ENCODE results near the gene SLC25A12.

Gene SLC25A12

GRCh38 chr2:171864357-171864985 is 29.6 kb downstream of the SLC25A12 start:
- Histone ChIP-seq H2BK120ac (ENCODE audit: low read depth, low read length) (no peak overlapping the region), H3K36me3 (replicated peaks in 1 of 2; ENCODE audit: control insufficient read depth in 2 of 2, insufficient read depth in 2 of 2, low read length in 2 of 2) (peaks cover 0 to 8% of the 10 kb centered on the region in 2 donors), H3K18ac (ENCODE audit: low read length) (no peak overlapping the region), H3K4me2 (ENCODE audit: insufficient read depth, low read length, poor library complexity, severe bottlenecking) (no peak overlapping the region), H2AFZ (ENCODE audit: low read length) (no peak overlapping the region), H3K9ac (ENCODE audit: low read depth, low read length, poor library complexity) (no peak overlapping the region), H3K23ac (ENCODE audit: low read depth, low read length, poor library complexity) (no peak overlapping the region), H4K91ac (ENCODE audit: low read depth, low read length, poor library complexity) (no peak overlapping the region), H3K4me1 (ENCODE audit: control insufficient read depth in 2 of 2, insufficient read depth in 1 of 2, low read depth in 1 of 2, low read length in 2 of 2) (peaks cover 0 to 3% of the 10 kb centered on the region in 2 donors), H3K79me1 (ENCODE audit: low read depth, low read length) (no peaks in the 10 kb centered on the region), H3K9me3 (replicated peaks in 1 of 2; ENCODE audit: control insufficient read depth in 2 of 2, insufficient read depth in 1 of 2, low read depth in 1 of 2, low read length in 2 of 2) (peaks cover 1 to 12% of the 10 kb centered on the region in 2 donors), H2BK5ac (ENCODE audit: low read length) (no peak overlapping the region), H4K8ac (ENCODE audit: low read depth, low read length) (no peak overlapping the region), H2BK12ac (ENCODE audit: low read length) (peak overlapping the region; percentile 6), H3K27ac (replicated peaks; ENCODE audit: low read length) (no peak overlapping the region), H3K4me3 (ENCODE audit: low read length in 2 of 2) (no peak overlapping the region), H3K27me3 (ENCODE audit: control insufficient read depth in 3 of 3, insufficient read depth in 3 of 3, low read depth in 1 of 3, low read length in 3 of 3) (no peaks in the 10 kb centered on the region), H3K14ac (ENCODE audit: low read length) (no peak overlapping the region), H2BK15ac (ENCODE audit: low read length) (no peak overlapping the region), H3K4ac (ENCODE audit: low read length) (no peak overlapping the region), H2AK5ac (ENCODE audit: low read depth, low read length) (no peak overlapping the region)
- WGBS, 2 donors (ENCODE audit: extremely low coverage in 2 of 2, insufficient read length in 2 of 2, insufficient replicate concordance in 1 of 2) = no CpG with 5 or more reads among the region's 5 CpGs
- no peak for DNase-seq (ENCODE audit: low spot score)

- Histone ChIP-seq H3K9ac (ENCODE audit: low read depth, low read length, poor library complexity) (no peak overlapping the region), H3K79me1 (ENCODE audit: low read depth, low read length) (no peaks in the 10 kb centered on the region), H4K8ac (ENCODE audit: low read depth, low read length) (peak overlapping the region; percentile 65), H3K23ac (ENCODE audit: low read depth, low read length, poor library complexity) (no peak overlapping the region), H3K4me1 (ENCODE audit: control insufficient read depth in 2 of 2, insufficient read depth in 1 of 2, low read depth in 1 of 2, low read length in 2 of 2) (peaks cover 0 to 3% of the 10 kb centered on the region in 2 donors), H2BK120ac (ENCODE audit: low read depth, low read length) (no peak overlapping the region), H2AK5ac (ENCODE audit: low read depth, low read length) (no peak overlapping the region), H3K4me2 (ENCODE audit: insufficient read depth, low read length, poor library complexity, severe bottlenecking) (no peak overlapping the region), H2BK15ac (ENCODE audit: low read length) (no peak overlapping the region), H3K36me3 (replicated peaks in 1 of 2; ENCODE audit: control insufficient read depth in 2 of 2, insufficient read depth in 2 of 2, low read length in 2 of 2) (peaks cover 0 to under 1% of the 10 kb centered on the region in 2 donors), H3K18ac (ENCODE audit: low read length) (no peak overlapping the region), H3K4me3 (ENCODE audit: low read length in 2 of 2) (no peak overlapping the region), H3K4ac (ENCODE audit: low read length) (no peak overlapping the region), H3K9me3 (replicated peaks in 1 of 2; ENCODE audit: control insufficient read depth in 2 of 2, insufficient read depth in 1 of 2, low read depth in 1 of 2, low read length in 2 of 2) (peaks cover 0 to under 1% of the 10 kb centered on the region in 2 donors), H2BK5ac (ENCODE audit: low read length) (no peak overlapping the region), H3K27ac (replicated peaks; ENCODE audit: low read length) (no peak overlapping the region), H4K91ac (ENCODE audit: low read depth, low read length, poor library complexity) (no peak overlapping the region), H2BK12ac (ENCODE audit: low read length) (no peak overlapping the region), H2AFZ (ENCODE audit: low read length) (no peak overlapping the region), H3K14ac (ENCODE audit: low read length) (no peak overlapping the region), H3K27me3 (ENCODE audit: control insufficient read depth in 3 of 3, insufficient read depth in 3 of 3, low read depth in 1 of 3, low read length in 3 of 3) (no peaks in the 10 kb centered on the region)
- no peak for DNase-seq (ENCODE audit: low spot score)
- no CpG with 5 or more reads among the region's 3 CpGs for WGBS, 2 donors (ENCODE audit: extremely low coverage in 2 of 2, insufficient read length in 2 of 2, insufficient replicate concordance in 1 of 2)
Measured at GRCh38 chr2:171862501-171862900, 31.5 kb downstream of the SLC25A12 start.

- Histone ChIP-seq H2AFZ (ENCODE audit: low read length) (no peak overlapping the region), H3K4me1 (ENCODE audit: control insufficient read depth in 2 of 2, insufficient read depth in 1 of 2, low read depth in 1 of 2, low read length in 2 of 2) (no peaks in the 10 kb centered on the region), H2BK120ac (ENCODE audit: low read depth, low read length) (no peak overlapping the region), H3K18ac (ENCODE audit: low read length) (no peak overlapping the region), H3K79me1 (ENCODE audit: low read depth, low read length) (no peaks in the 10 kb centered on the region), H3K36me3 (replicated peaks in 1 of 2; ENCODE audit: control insufficient read depth in 2 of 2, insufficient read depth in 2 of 2, low read length in 2 of 2) (peaks cover 0 to 11% of the 10 kb centered on the region in 2 donors), H3K27me3 (ENCODE audit: control insufficient read depth in 3 of 3, insufficient read depth in 3 of 3, low read depth in 1 of 3, low read length in 3 of 3) (no peaks in the 10 kb centered on the region), H3K9ac (ENCODE audit: low read depth, low read length, poor library complexity) (no peak overlapping the region), H3K4ac (ENCODE audit: low read length) (no peak overlapping the region), H2AK5ac (ENCODE audit: low read depth, low read length) (no peak overlapping the region), H3K9me3 (replicated peaks in 1 of 2; ENCODE audit: control insufficient read depth in 2 of 2, insufficient read depth in 1 of 2, low read depth in 1 of 2, low read length in 2 of 2) (no peaks in the 10 kb centered on the region), H3K4me2 (ENCODE audit: insufficient read depth, low read length, poor library complexity, severe bottlenecking) (no peak overlapping the region), H3K14ac (ENCODE audit: low read length) (no peak overlapping the region), H3K4me3 (ENCODE audit: low read length in 2 of 2) (no peak overlapping the region), H2BK15ac (ENCODE audit: low read length) (no peak overlapping the region), H2BK12ac (ENCODE audit: low read length) (no peak overlapping the region), H4K91ac (ENCODE audit: low read depth, low read length, poor library complexity) (no peak overlapping the region), H4K8ac (ENCODE audit: low read depth, low read length) (no peak overlapping the region), H3K27ac (replicated peaks; ENCODE audit: low read length) (no peak overlapping the region), H2BK5ac (ENCODE audit: low read length) (no peak overlapping the region), H3K23ac (ENCODE audit: low read depth, low read length, poor library complexity) (no peak overlapping the region)
- DNase-seq (ENCODE audit: low spot score) = no peak
- WGBS, 2 donors (ENCODE audit: extremely low coverage in 2 of 2, insufficient read length in 2 of 2, insufficient replicate concordance in 1 of 2) = no CpG with 5 or more reads among the region's 2 CpGs
Measured at GRCh38 chr2:171858397-171858958, 35.6 kb downstream of the SLC25A12 start.

GRCh38 chr2:171855401-171855800 is 38.6 kb downstream of the SLC25A12 start:
- no peak overlapping the region for H3K14ac ChIP-seq (ENCODE audit: low read length)
- WGBS, 2 donors (ENCODE audit: extremely low coverage in 2 of 2, insufficient read length in 2 of 2, insufficient replicate concordance in 1 of 2) = no CpG with 5 or more reads among the region's 2 CpGs
- no peak overlapping the region for H2BK12ac ChIP-seq (ENCODE audit: low read length)
- H3K18ac ChIP-seq (ENCODE audit: low read length) = no peak overlapping the region
- H3K9me3 ChIP-seq (replicated peaks in 1 of 2; ENCODE audit: control insufficient read depth in 2 of 2, insufficient read depth in 1 of 2, low read depth in 1 of 2, low read length in 2 of 2) = no peaks in the 10 kb centered on the region
- H3K4me3 ChIP-seq (ENCODE audit: low read length in 2 of 2) = no peak overlapping the region
- no peak overlapping the region for H2BK120ac ChIP-seq (ENCODE audit: low read depth, low read length)
- no peaks in the 10 kb centered on the region for H3K79me1 ChIP-seq (ENCODE audit: low read depth, low read length)
- no peak overlapping the region for H2BK5ac ChIP-seq (ENCODE audit: low read length)
- H3K27me3 ChIP-seq (ENCODE audit: control insufficient read depth in 3 of 3, insufficient read depth in 3 of 3, low read depth in 1 of 3, low read length in 3 of 3) = no peaks in the 10 kb centered on the region
- H3K4ac ChIP-seq (ENCODE audit: low read length) = no peak overlapping the region
- DNase-seq (ENCODE audit: low spot score) = no peak
- no peak overlapping the region for H2AK5ac ChIP-seq (ENCODE audit: low read depth, low read length)
- no peak overlapping the region for H3K4me2 ChIP-seq (ENCODE audit: insufficient read depth, low read length, poor library complexity, severe bottlenecking)
- no peak overlapping the region for H2AFZ ChIP-seq (ENCODE audit: low read length)
- H3K36me3 ChIP-seq (replicated peaks in 1 of 2; ENCODE audit: control insufficient read depth in 2 of 2, insufficient read depth in 2 of 2, low read length in 2 of 2) = peaks cover 0 to 25% of the 10 kb centered on the region in 2 donors
- no peak overlapping the region for H3K27ac ChIP-seq (replicated peaks; ENCODE audit: low read length)
- no peaks in the 10 kb centered on the region for H3K4me1 ChIP-seq (ENCODE audit: control insufficient read depth in 2 of 2, insufficient read depth in 1 of 2, low read depth in 1 of 2, low read length in 2 of 2)
- no peak overlapping the region for H2BK15ac ChIP-seq (ENCODE audit: low read length)
- H3K9ac ChIP-seq (ENCODE audit: low read depth, low read length, poor library complexity) = no peak overlapping the region
- no peak overlapping the region for H4K91ac ChIP-seq (ENCODE audit: low read depth, low read length, poor library complexity)
- H3K23ac ChIP-seq (ENCODE audit: low read depth, low read length, poor library complexity) = no peak overlapping the region
- no peak overlapping the region for H4K8ac ChIP-seq (ENCODE audit: low read depth, low read length)
